B cell (primary cell): ENCODE results near the gene NEU4. TPM values are rescaled to one million over a fixed set of nuclear protein-coding genes. Genes with fewer than 3 reads are reported as not detected.
"Not testable (repeated sequence)": the region's sequence is repeated elsewhere in the genome, so short reads cannot be mapped to it uniquely, and the experiment has no call there.

ENCODE experiments used
- ATAC-seq: fragments of 200-7000 bp; cut with Tn5 transposase; one replicate; pipeline ENCODE4 v1.10.0; 2021; ENCODE audit warnings: low read depth, mild to moderate bottlenecking, moderate number of reproducible peaks, moderate library complexity
- CTCF ChIA-PET: fragments of 350-600 bp; sonication (Branson Sonifier 250); formaldehyde crosslinking; loops from one replicate; lab custom pipeline; 2021; ENCODE audit warnings: antibody characterized with exemption, inconsistent platforms; lab: Charles Lee
- POLR2A ChIA-PET: fragments of 350-600 bp; sonication (Branson Sonifier 250); formaldehyde crosslinking; loops from one replicate; lab custom pipeline; 2021; ENCODE audit warnings: antibody characterized with exemption; lab: Charles Lee
- DNase-seq: peaks from one replicate; pipeline ENCODE4 v3.0.0; 2013
- H2AFZ ChIP-seq: 2 replicates; pipeline ENCODE4 v1.6.1; 2012; ENCODE audit warnings: mild to moderate bottlenecking, low read depth, low read length; ENCODE audit not compliant: insufficient read depth, poor library complexity, severe bottlenecking
- H3K27ac ChIP-seq, 2 donors: 1 replicate in 1 of 2; 2 replicates in 1 of 2; pipeline ENCODE4 v1.5.1; 2012 to 2013; ENCODE audit warnings: low read length in 2 of 2, mild to moderate bottlenecking in 2 of 2, moderate library complexity in 1 of 2
- H3K27me3 ChIP-seq, 4 experiments: fragments of 200-600 bp in 1 of 4; sonication (generic) in 1 of 4; replicated peaks in 1 of 4; 1 replicate in 2 of 4; 2 replicates in 2 of 4; pipeline versions ENCODE4 v1.6.1 to v1.7.0; 2013 to 2016; ENCODE audit warnings: low read length in 3 of 4, mild to moderate bottlenecking in 2 of 4, mixed read lengths in 1 of 4, moderate library complexity in 1 of 4; ENCODE audit not compliant: insufficient read depth in 4 of 4, control insufficient read depth in 3 of 4; ENCODE audit errors: control extremely low read depth in 1 of 4
- H3K36me3 ChIP-seq, 2 experiments: replicated peaks in 1 of 2; 1 replicate in 1 of 2; 2 replicates in 1 of 2; pipeline versions ENCODE4 v1.6.1 to v1.7.1; 2013; ENCODE audit warnings: low read length in 1 of 2; ENCODE audit not compliant: insufficient read depth in 2 of 2, control insufficient read depth in 1 of 2; ENCODE audit errors: control extremely low read depth in 1 of 2, extremely low read depth in 1 of 2
- H3K4me1 ChIP-seq, 2 donors: fragments of 200-600 bp in 1 of 2; sonication (generic) in 1 of 2; 1 replicate in 1 of 2; 2 replicates in 1 of 2; pipeline versions ENCODE4 v1.5.1 to v1.6.1; 2013 to 2017; ENCODE audit warnings: low read length in 2 of 2; ENCODE audit not compliant: control insufficient read depth in 2 of 2, insufficient read depth in 2 of 2
- H3K4me2 ChIP-seq: replicated peaks from 2 replicates; pipeline ENCODE3; 2012; ENCODE audit warnings: mild to moderate bottlenecking, low read depth, low read length; ENCODE audit not compliant: poor library complexity, severe bottlenecking
- H3K4me3 ChIP-seq, 5 experiments: fragments of 200-600 bp in 1 of 5; sonication (generic) in 1 of 5; 1 replicate in 3 of 5; 2 replicates in 2 of 5; pipeline versions ENCODE4 v1.5.1 to v1.7.0; 2011 to 2016; ENCODE audit warnings: low read length in 4 of 5, mild to moderate bottlenecking in 4 of 5, low read depth in 2 of 5, control low read depth in 1 of 5, moderate library complexity in 1 of 5; ENCODE audit not compliant: insufficient read depth in 1 of 5; ENCODE audit errors: control extremely low read depth in 1 of 5, extremely low read depth in 1 of 5
- H3K79me2 ChIP-seq: fragments of 200-600 bp; sonication (generic); one replicate; pipeline ENCODE4 v1.6.0; 2016; ENCODE audit warnings: low read length; ENCODE audit not compliant: control insufficient read depth, insufficient read depth
- H3K9ac ChIP-seq: fragments of 200-600 bp; sonication (generic); 2 replicates; pipeline ENCODE4 v1.6.1; 2017; ENCODE audit warnings: mild to moderate bottlenecking, low read length, moderate library complexity
- H3K9me3 ChIP-seq, 3 donors: one replicate each; pipeline versions ENCODE4 v1.6.1 to v1.7.1; 2013; ENCODE audit warnings: low read length in 2 of 3; ENCODE audit not compliant: control insufficient read depth in 2 of 3, insufficient read depth in 1 of 3; ENCODE audit errors: control extremely low read depth in 1 of 3
- H4K20me1 ChIP-seq: 2 replicates; pipeline ENCODE4 v1.6.0; 2012; ENCODE audit warnings: mild to moderate bottlenecking, low read length; ENCODE audit not compliant: insufficient read depth, control insufficient read depth, poor library complexity, severe bottlenecking
- H3K27ac Mint-ChIP-seq: one replicate; pipeline ENCODE4 v1.8.0; 2021; ENCODE audit warnings: mixed read lengths
- H3K27me3 Mint-ChIP-seq: one replicate; pipeline ENCODE4 v1.8.0; 2021; ENCODE audit warnings: mixed read lengths
- H3K4me1 Mint-ChIP-seq: one replicate; pipeline ENCODE4 v1.8.0; 2021; ENCODE audit warnings: mixed read lengths
- H3K4me3 Mint-ChIP-seq: one replicate; pipeline ENCODE4 v1.8.0; 2021; ENCODE audit warnings: mixed read lengths
- H3K9me3 Mint-ChIP-seq: one replicate; pipeline ENCODE4 v1.8.0; 2022; ENCODE audit warnings: mixed read lengths; ENCODE audit not compliant: insufficient read depth
- EZH2 ChIP-seq: IDR thresholded peaks from 2 replicates; pipeline ENCODE4 v1.6.1; 2012; ENCODE audit warnings: borderline replicate concordance, low read depth, mild to moderate bottlenecking, moderate library complexity, low read length; ENCODE audit not compliant: insufficient read depth, poor library complexity, severe bottlenecking
- WGBS: methylation state at CpG from one replicate; pipeline ENCODE4 v1.1.5; 2013; ENCODE audit warnings: missing lambda C conversion rate; ENCODE audit not compliant: insufficient coverage; 5-methylcytosine and 5-hydroxymethylcytosine counted together
- intact Hi-C: fragments of 100-400 bp; cut with micrococcal nuclease; formaldehyde crosslinking; loops from one replicate; pipeline ENCODE4 v1.10.0; 2022
- polyA plus RNA-seq: library from polyadenylated mRNA; depleted of rRNA; stranded (reverse); fragments of >200 nt; gene quantifications from 2 replicates; pipeline ENCODE4 v1.2.3, GENCODE V29; 2012
- total RNA-seq, 2 donors: library from RNA; stranded (reverse); fragments of 120-200 nt in 1 of 2; gene quantifications; 1 replicate in 1 of 2; 2 replicates in 1 of 2; pipeline versions ENCODE4 v1.2.3 to v1.2.4, GENCODE V29; 2013 to 2022
- TF ChIP-seq, protein P1 (sequence below): fragments of 200-600 bp; IDR thresholded peaks from one replicate; pipeline ENCODE4 v1.8.0; 2022; ENCODE audit warnings: antibody characterized with exemption, mild to moderate bottlenecking

NEU4 gene
- total and polyA plus RNA-seq, 2 donors (not counting 1 experiment from before 2014, with no cell fraction given): 0.19 TPM; not detected in 1

DNA sequence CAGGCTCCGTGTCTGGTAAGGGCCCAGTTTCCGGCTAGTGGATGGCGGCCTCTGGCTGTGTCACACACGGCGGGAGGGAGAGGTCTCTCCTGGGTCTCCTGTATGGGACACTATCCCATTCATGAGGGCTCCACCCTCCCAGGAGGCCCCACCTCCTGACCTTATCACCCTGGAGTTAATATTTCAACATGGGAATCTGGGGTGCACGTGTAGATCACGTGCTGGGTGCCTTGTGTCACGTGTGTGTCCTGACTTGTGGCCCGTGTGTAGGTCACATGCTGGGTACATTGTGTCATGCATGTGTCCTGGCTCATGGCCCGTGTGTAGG is 9.9 kb downstream of the NEU4 start:
- Histone ChIP-seq H3K9ac (no peak overlapping the region), H2AFZ (no peak overlapping the region), H3K4me1 (peaks cover 9 to 29% of the 10 kb centered on the region in 2 donors), H3K79me2 (no peaks in the 10 kb centered on the region), H3K27ac (peak overlapping the region in 1 of 2 donors; percentile 6), H3K4me2 (no peak overlapping the region), H4K20me1 (no peaks in the 10 kb centered on the region), H3K36me3 (no peaks in the 10 kb centered on the region), H3K27me3 (peaks cover 0 to 22% (median 2%) of the 10 kb centered on the region in 4 experiments), H3K4me3 (no peak overlapping the region), H3K9me3 (peaks cover 0 to 18% (median 0%) of the 10 kb centered on the region in 3 donors)
- H3K27me3 Mint-ChIP-seq: peaks cover 25% of the 10 kb centered on the region
- no peak for ATAC-seq
- POLR2A ChIA-PET: no interaction called here
- no peak overlapping the region for H3K4me3 Mint-ChIP-seq
- CTCF ChIA-PET: no interaction called here
- DNase-seq: peak; percentile 30
- peaks cover 13% of the 10 kb centered on the region for H3K4me1 Mint-ChIP-seq
- no peaks in the 10 kb centered on the region for H3K9me3 Mint-ChIP-seq
- no peak for TF ChIP-seq EZH2
- TF ChIP-seq, protein P1, sequence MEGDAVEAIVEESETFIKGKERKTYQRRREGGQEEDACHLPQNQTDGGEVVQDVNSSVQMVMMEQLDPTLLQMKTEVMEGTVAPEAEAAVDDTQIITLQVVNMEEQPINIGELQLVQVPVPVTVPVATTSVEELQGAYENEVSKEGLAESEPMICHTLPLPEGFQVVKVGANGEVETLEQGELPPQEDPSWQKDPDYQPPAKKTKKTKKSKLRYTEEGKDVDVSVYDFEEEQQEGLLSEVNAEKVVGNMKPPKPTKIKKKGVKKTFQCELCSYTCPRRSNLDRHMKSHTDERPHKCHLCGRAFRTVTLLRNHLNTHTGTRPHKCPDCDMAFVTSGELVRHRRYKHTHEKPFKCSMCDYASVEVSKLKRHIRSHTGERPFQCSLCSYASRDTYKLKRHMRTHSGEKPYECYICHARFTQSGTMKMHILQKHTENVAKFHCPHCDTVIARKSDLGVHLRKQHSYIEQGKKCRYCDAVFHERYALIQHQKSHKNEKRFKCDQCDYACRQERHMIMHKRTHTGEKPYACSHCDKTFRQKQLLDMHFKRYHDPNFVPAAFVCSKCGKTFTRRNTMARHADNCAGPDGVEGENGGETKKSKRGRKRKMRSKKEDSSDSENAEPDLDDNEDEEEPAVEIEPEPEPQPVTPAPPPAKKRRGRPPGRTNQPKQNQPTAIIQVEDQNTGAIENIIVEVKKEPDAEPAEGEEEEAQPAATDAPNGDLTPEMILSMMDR: no peak
- WGBS: 91% methylated on average over 10 of the region's 10 CpGs
- intact Hi-C loops: no loop called here
- no peak overlapping the region for H3K27ac Mint-ChIP-seq

DNA sequence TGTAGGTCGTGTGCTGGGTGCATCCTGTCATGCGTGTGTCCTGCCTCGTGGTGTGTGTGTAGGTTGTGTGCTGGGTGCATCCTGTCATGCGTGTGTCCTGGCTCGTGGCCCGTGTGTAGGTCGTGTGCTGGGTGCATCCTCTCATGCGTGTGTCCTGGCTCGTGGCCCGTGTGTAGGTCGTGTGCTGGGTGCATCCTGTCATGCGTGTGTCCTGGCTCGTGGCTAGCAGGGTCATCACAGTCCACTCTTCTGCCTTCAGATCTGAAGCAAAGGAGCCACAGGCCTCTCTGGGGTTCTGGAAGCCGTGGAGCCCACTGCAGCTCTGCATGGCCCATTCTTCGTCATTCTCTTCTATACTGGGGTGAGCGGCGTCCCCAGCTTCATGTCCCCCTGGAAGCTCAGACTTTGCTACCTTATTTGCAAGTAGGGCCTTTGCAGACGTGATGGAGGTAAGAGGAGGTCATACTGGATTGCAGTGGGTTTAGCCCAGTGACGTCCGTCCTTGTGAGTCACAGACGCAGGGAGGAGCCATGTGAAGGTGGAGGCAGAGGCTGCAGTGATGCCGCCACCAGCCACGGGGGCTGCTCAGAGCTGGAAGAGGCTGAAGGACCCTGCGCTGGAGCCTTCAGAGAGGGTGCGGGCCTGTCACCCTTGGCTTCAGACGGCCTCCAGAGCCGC is 11.1 kb downstream of the NEU4 start:
- ATAC-seq, H3K27ac Mint-ChIP-seq, POLR2A ChIA-PET, H4K20me1 ChIP-seq, intact Hi-C loops, H3K36me3 ChIP-seq, H3K4me3 Mint-ChIP-seq, H3K4me3 ChIP-seq, H3K9me3 Mint-ChIP-seq, CTCF ChIA-PET, H3K79me2 ChIP-seq, DNase-seq, H3K9ac ChIP-seq, H3K4me1 Mint-ChIP-seq, H2AFZ ChIP-seq, H3K4me2 ChIP-seq: not testable (repeated sequence)
- 81% methylated on average over 25 of the region's 27 CpGs for WGBS
- Histone ChIP-seq H3K27ac (peak overlapping the region in 1 of 2 donors; percentile 7), H3K4me1 (peaks cover 6 to 25% of the 10 kb centered on the region in 2 donors), H3K9me3 (peaks cover 0 to 19% (median 0%) of the 10 kb centered on the region in 3 donors), H3K27me3 (peaks cover 0 to 22% (median 2%) of the 10 kb centered on the region in 4 experiments)
- peaks cover 26% of the 10 kb centered on the region for H3K27me3 Mint-ChIP-seq
